ENCODE results near the gene LGALS13. TPM values are rescaled to one million over a fixed set of nuclear protein-coding genes. Genes with fewer than 3 reads are reported as not detected.

LGALS13 gene
- total RNA-seq, 1 experiment from 2014 or later, result not detected

- no peak overlapping the region for H3K27ac Mint-ChIP-seq (ENCODE audit: low read depth, unreplicated experiment)
- ChIA-PET CTCF (no interaction called here), POLR2A (no interaction called here)
- H3K9me3 Mint-ChIP-seq (ENCODE audit: unreplicated experiment), result no peaks in the 10 kb centered on the region
- intact Hi-C loops (cut with micrococcal nuclease), result no loop called here
- peak; percentile 20 for DNase-seq (ENCODE audit: unreplicated experiment)
- no peak overlapping the region for H3K4me3 Mint-ChIP-seq (ENCODE audit: unreplicated experiment)
- peaks cover 6% of the 10 kb centered on the region for H3K4me1 Mint-ChIP-seq (ENCODE audit: insufficient read depth, unreplicated experiment)
- peaks cover 53% of the 10 kb centered on the region for H3K27me3 Mint-ChIP-seq (ENCODE audit: insufficient read depth, unreplicated experiment)
- no peak for TF ChIP-seq CTCF (IDR thresholded peaks at IDR 0.05; ENCODE audit: unreplicated experiment)
- BruUV-seq (replicated peaks), result no TSS peak
- H3K36me3 Mint-ChIP-seq (ENCODE audit: insufficient read depth, unreplicated experiment), result no peaks in the 10 kb centered on the region
Observed at GRCh38 chr19:39557811-39558623, 44.3 kb upstream of the LGALS13 start.

- H3K4me1 Mint-ChIP-seq (ENCODE audit: insufficient read depth, unreplicated experiment), result peaks cover 6% of the 10 kb centered on the region
- CTCF ChIA-PET, result no interaction called here
- H3K27me3 Mint-ChIP-seq (ENCODE audit: insufficient read depth, unreplicated experiment), result peaks cover 46% of the 10 kb centered on the region
- no peak for DNase-seq (ENCODE audit: unreplicated experiment)
- H3K27ac Mint-ChIP-seq (ENCODE audit: low read depth, unreplicated experiment), result no peak overlapping the region
- H3K9me3 Mint-ChIP-seq (ENCODE audit: unreplicated experiment), result no peaks in the 10 kb centered on the region
- TF ChIP-seq CTCF (IDR thresholded peaks at IDR 0.05; ENCODE audit: unreplicated experiment), result no peak
- no peak overlapping the region for H3K4me3 Mint-ChIP-seq (ENCODE audit: unreplicated experiment)
- BruUV-seq (replicated peaks), result no TSS peak
- no peaks in the 10 kb centered on the region for H3K36me3 Mint-ChIP-seq (ENCODE audit: insufficient read depth, unreplicated experiment)
- POLR2A ChIA-PET, result no interaction called here
- intact Hi-C loops (cut with micrococcal nuclease), result no loop called here
Observed at GRCh38 chr19:39558624-39559117, 43.7 kb upstream of the LGALS13 start.

GRCh38 chr19:39563408-39563807 lies 38.9 kb upstream of the LGALS13 start:
- TF ChIP-seq CTCF (IDR thresholded peaks at IDR 0.05; ENCODE audit: unreplicated experiment), result no peak
- peak; percentile 61 for DNase-seq (ENCODE audit: unreplicated experiment)
- Mint-ChIP-seq H3K36me3 (ENCODE audit: insufficient read depth, unreplicated experiment) (no peaks in the 10 kb centered on the region), H3K4me3 (ENCODE audit: unreplicated experiment) (no peak overlapping the region), H3K27ac (ENCODE audit: low read depth, unreplicated experiment) (no peak overlapping the region), H3K9me3 (ENCODE audit: unreplicated experiment) (no peaks in the 10 kb centered on the region), H3K4me1 (ENCODE audit: insufficient read depth, unreplicated experiment) (peaks cover 2% of the 10 kb centered on the region), H3K27me3 (ENCODE audit: insufficient read depth, unreplicated experiment) (peaks cover 38% of the 10 kb centered on the region)
- BruUV-seq (replicated peaks), result no TSS peak
- POLR2A ChIA-PET, result interaction anchor here (0.6 kb wide), 1 partner anchor 133 kb away, joined by 3 read pairs; no protein-coding TSS in a partner anchor
- intact Hi-C loops (cut with micrococcal nuclease), result no loop called here
- CTCF ChIA-PET, result interaction anchor here (0.6 to 0.8 kb wide), 3 partner anchors 12 to 61 kb away, joined by 3 to 5 read pairs (median 3); no protein-coding TSS in a partner anchor

GRCh38 chr19:39566064-39566463 lies 36.3 kb upstream of the LGALS13 start:
- intact Hi-C loops (cut with micrococcal nuclease), result no loop called here
- Mint-ChIP-seq H3K4me1 (ENCODE audit: insufficient read depth, unreplicated experiment) (peaks cover 7% of the 10 kb centered on the region), H3K36me3 (ENCODE audit: insufficient read depth, unreplicated experiment) (no peaks in the 10 kb centered on the region), H3K9me3 (ENCODE audit: unreplicated experiment) (no peaks in the 10 kb centered on the region), H3K4me3 (ENCODE audit: unreplicated experiment) (no peak overlapping the region), H3K27me3 (ENCODE audit: insufficient read depth, unreplicated experiment) (peaks cover 23% of the 10 kb centered on the region), H3K27ac (ENCODE audit: low read depth, unreplicated experiment) (no peak overlapping the region)
- CTCF ChIA-PET, result interaction anchor here (0.5 kb wide), 1 partner anchor 168 kb away, joined by 4 read pairs; no protein-coding TSS in a partner anchor
- BruUV-seq (replicated peaks), result no TSS peak
- TF ChIP-seq CTCF (IDR thresholded peaks at IDR 0.05; ENCODE audit: unreplicated experiment), result no peak
- POLR2A ChIA-PET, result no interaction called here
- DNase-seq (ENCODE audit: unreplicated experiment), result no peak
